IPS DF 6.9 (cell line): Measurements from ENCODE around the gene CP.

Experiments
- DNase-seq: peaks from one replicate; pipeline ENCODE4 v3.0.0-alpha.2; 2013; ENCODE audit warnings: low read depth, low spot score
- H3K27ac ChIP-seq: one replicate; pipeline ENCODE4 v1.5.1; 2013; ENCODE audit warnings: low read length, control low read depth
- H3K27me3 ChIP-seq: 2 replicates; pipeline ENCODE4 v1.6.1; 2013; ENCODE audit warnings: mild to moderate bottlenecking, low read length; ENCODE audit not compliant: control insufficient read depth, insufficient read depth
- H3K36me3 ChIP-seq: 2 replicates; pipeline ENCODE4 v1.6.1; 2013; ENCODE audit warnings: low read length; ENCODE audit not compliant: control insufficient read depth, insufficient read depth
- H3K4me1 ChIP-seq: 2 replicates; pipeline ENCODE4 v1.6.1; 2013; ENCODE audit warnings: low read length; ENCODE audit not compliant: control insufficient read depth, insufficient read depth
- H3K4me3 ChIP-seq: 2 replicates; pipeline ENCODE4 v1.5.1; 2013; ENCODE audit warnings: mild to moderate bottlenecking, low read length
- H3K9me3 ChIP-seq: 2 replicates; pipeline ENCODE4 v1.6.1; 2013; ENCODE audit warnings: low read length, inconsistent platforms; ENCODE audit not compliant: control insufficient read depth, insufficient read depth
- WGBS: extraction: QIAGEN DNeasy Blood & Tissue Kit; methylation state at CpG from one replicate; pipeline ENCODE4 v1.1.7; 2013; ENCODE audit warnings: mixed read lengths, missing lambda C conversion rate; ENCODE audit not compliant: insufficient read length, insufficient coverage; 5-methylcytosine and 5-hydroxymethylcytosine counted together

Gene CP

GRCh38 chr3:149188494-149188893 lies 33.1 kb downstream of the CP start:
- no CpG with 5 or more reads among the region's 2 CpGs for WGBS
- DNase-seq, result no peak
- no peak overlapping the region for H3K4me3 ChIP-seq
- H3K27me3 ChIP-seq, result no peaks in the 10 kb centered on the region
- H3K27ac ChIP-seq, result no peak overlapping the region
- H3K4me1 ChIP-seq, result no peaks in the 10 kb centered on the region
- no peaks in the 10 kb centered on the region for H3K9me3 ChIP-seq
- H3K36me3 ChIP-seq, result no peaks in the 10 kb centered on the region

- no peak for DNase-seq
- Histone ChIP-seq H3K27me3 (no peaks in the 10 kb centered on the region), H3K4me3 (no peak overlapping the region), H3K27ac (no peak overlapping the region), H3K36me3 (no peaks in the 10 kb centered on the region), H3K9me3 (no peaks in the 10 kb centered on the region), H3K4me1 (no peaks in the 10 kb centered on the region)
- no CpG with 5 or more reads among the region's 3 CpGs for WGBS
These were observed 34.9 kb downstream of the CP start for GRCh38 chr3:149186721-149187120.

- Histone ChIP-seq H3K4me1 (no peaks in the 10 kb centered on the region), H3K4me3 (no peak overlapping the region), H3K36me3 (no peaks in the 10 kb centered on the region), H3K27me3 (no peaks in the 10 kb centered on the region), H3K27ac (no peak overlapping the region), H3K9me3 (no peaks in the 10 kb centered on the region)
- no CpG with 5 or more reads among the region's 2 CpGs for WGBS
- DNase-seq, result no peak
These were observed 35.4 kb downstream of the CP start for GRCh38 chr3:149186219-149186618.

- Histone ChIP-seq H3K9me3 (no peaks in the 10 kb centered on the region), H3K27ac (no peak overlapping the region)
- no CpG with 5 or more reads among the region's 2 CpGs for WGBS
These were observed 40.4 kb downstream of the CP start for GRCh38 chr3:149181182-149181581.

GRCh38 chr3:149180057-149180573 lies 41.5 kb downstream of the CP start:
- DNase-seq, result no peak
- no CpG with 5 or more reads among the region's 7 CpGs for WGBS
- Histone ChIP-seq H3K27ac (no peak overlapping the region), H3K36me3 (no peaks in the 10 kb centered on the region), H3K4me3 (no peak overlapping the region), H3K4me1 (no peaks in the 10 kb centered on the region), H3K9me3 (no peaks in the 10 kb centered on the region), H3K27me3 (no peaks in the 10 kb centered on the region)

More at GRCh38 chr3:149181182-149181581, 40.4 kb downstream of the CP start:
- Histone ChIP-seq H3K27me3 (no peaks in the 10 kb centered on the region), H3K4me1 (no peaks in the 10 kb centered on the region), H3K4me3 (no peak overlapping the region), H3K36me3 (no peaks in the 10 kb centered on the region)
- DNase-seq, result no peak

GRCh38 chr3:149179220-149179619 lies 42.4 kb downstream of the CP start:
- Histone ChIP-seq H3K27ac (no peak overlapping the region), H3K4me1 (no peaks in the 10 kb centered on the region), H3K4me3 (no peak overlapping the region), H3K9me3 (no peaks in the 10 kb centered on the region), H3K27me3 (no peaks in the 10 kb centered on the region), H3K36me3 (no peaks in the 10 kb centered on the region)
- WGBS, result no CpG with 5 or more reads among the region's 1 CpG
- DNase-seq, result no peak

GRCh38 chr3:149177122-149177521 lies 44.5 kb downstream of the CP start:
- DNase-seq, result no peak
- Histone ChIP-seq H3K9me3 (no peaks in the 10 kb centered on the region), H3K27ac (no peak overlapping the region), H3K36me3 (no peaks in the 10 kb centered on the region), H3K27me3 (no peaks in the 10 kb centered on the region), H3K4me1 (no peaks in the 10 kb centered on the region), H3K4me3 (no peak overlapping the region)
- WGBS, result no CpG with 5 or more reads among the region's 1 CpG

GRCh38 chr3:149174901-149175300 lies 46.7 kb downstream of the CP start:
- Histone ChIP-seq H3K27ac (no peak overlapping the region), H3K4me3 (no peak overlapping the region), H3K9me3 (no peaks in the 10 kb centered on the region), H3K27me3 (no peaks in the 10 kb centered on the region), H3K36me3 (peaks cover 5% of the 10 kb centered on the region; the same call in 1 of the 2 replicates), H3K4me1 (no peaks in the 10 kb centered on the region)
- no peak for DNase-seq
- WGBS, result no CpG with 5 or more reads among the region's 3 CpGs

- Histone ChIP-seq H3K36me3 (peaks cover 8% of the 10 kb centered on the region; the same call in 1 of the 2 replicates), H3K9me3 (no peaks in the 10 kb centered on the region), H3K4me3 (no peak overlapping the region), H3K4me1 (no peaks in the 10 kb centered on the region), H3K27me3 (no peaks in the 10 kb centered on the region), H3K27ac (no peak overlapping the region)
- DNase-seq, result no peak
- no CpG with 5 or more reads among the region's 7 CpGs for WGBS
These were observed 51.0 kb downstream of the CP start for GRCh38 chr3:149170672-149171071.

GRCh38 chr3:149167898-149168297 lies 53.7 kb downstream of the CP start:
- Histone ChIP-seq H3K9me3 (no peaks in the 10 kb centered on the region), H3K27ac (no peak overlapping the region), H3K4me1 (no peaks in the 10 kb centered on the region), H3K36me3 (peaks cover 17% of the 10 kb centered on the region; the same call in 1 of the 2 replicates), H3K4me3 (no peak overlapping the region), H3K27me3 (no peaks in the 10 kb centered on the region)
- no peak for DNase-seq
- no CpG with 5 or more reads among the region's 2 CpGs for WGBS

- H3K27ac ChIP-seq, result no peak overlapping the region
- H3K27me3 ChIP-seq, result no peaks in the 10 kb centered on the region
- H3K4me1 ChIP-seq, result no peaks in the 10 kb centered on the region
- 0 out of 2 replicates have a peak overlapping the region, but pooled peaks have one; percentile 5 for H3K4me3 ChIP-seq
- no peaks in the 10 kb centered on the region for H3K9me3 ChIP-seq
- WGBS, result no CpG with 5 or more reads among the region's 1 CpG
- H3K36me3 ChIP-seq, result peaks cover 12% of the 10 kb centered on the region; the same call in 1 of the 2 replicates
- DNase-seq, result no peak
These were observed 58.6 kb downstream of the CP start for GRCh38 chr3:149163066-149163465.
